ENCODE data around the gene RLF.
"Not testable (repeated sequence)": the region's sequence is repeated elsewhere in the genome, so short reads cannot be mapped to it uniquely, and the experiment has no call there.

Gene RLF

DNA sequence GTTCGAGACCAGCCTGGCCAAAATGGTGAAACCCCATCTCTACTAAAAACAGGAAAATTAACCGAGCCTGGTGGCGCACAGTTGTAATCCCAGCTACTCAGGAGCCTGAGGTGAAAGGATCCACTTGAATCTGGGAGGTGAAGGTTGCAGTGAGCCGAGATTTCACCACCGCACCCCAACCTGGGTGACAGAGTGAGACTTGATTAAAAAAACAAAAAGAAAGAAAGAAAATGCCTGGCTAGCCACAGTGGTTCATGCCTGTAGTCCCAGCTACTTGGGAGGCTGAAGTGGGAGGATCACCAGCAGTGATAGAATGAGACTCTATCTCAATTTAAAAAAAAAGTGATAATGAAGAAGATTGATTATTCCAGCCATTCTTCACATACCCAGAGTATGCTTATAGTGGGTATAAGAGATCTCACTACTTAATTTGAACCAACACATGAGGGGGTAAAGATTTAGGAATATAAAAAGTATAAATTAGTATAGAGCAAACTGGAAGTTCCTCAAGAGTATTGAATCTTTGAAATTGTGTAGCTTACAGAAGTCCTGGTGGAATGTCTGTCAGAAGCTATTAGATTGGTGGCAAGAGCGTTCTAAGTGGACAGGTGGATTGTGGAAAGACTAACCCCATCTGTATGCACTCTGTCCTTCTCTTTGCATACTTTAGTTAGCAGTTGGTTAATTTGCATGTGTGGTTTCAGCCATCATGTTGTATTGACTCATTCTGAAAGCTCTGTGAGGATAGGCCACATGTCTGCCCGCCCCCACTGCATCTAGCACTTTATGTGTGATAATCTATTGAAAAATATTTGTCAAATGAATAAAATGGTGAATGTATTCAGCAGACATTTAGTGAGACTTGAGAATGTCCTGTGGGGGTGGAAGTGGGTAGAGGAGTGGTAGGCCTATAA, 25.0 kb downstream of the RLF start:
- WGBS (ENCODE audit: extremely low coverage, insufficient coverage, low lambda C conversion rate), result no CpG with 5 or more reads among the region's 7 CpGs
- H3K9ac ChIP-seq (ENCODE audit: low read length), result no peak overlapping the region

GRCh38 chr1:40187399-40187798, 26.2 kb downstream of the RLF start:
- H3K27ac ChIP-seq (ENCODE audit: low read depth, low read length), result no peak overlapping the region
- peaks cover 21% of the 10 kb centered on the region for H3K79me2 ChIP-seq (ENCODE audit: control insufficient read depth, insufficient read depth, low read length)
- no peak overlapping the region for H3K4me2 ChIP-seq (ENCODE audit: low read length)
- no peak overlapping the region for H2AK5ac ChIP-seq (ENCODE audit: low read length)
- H3K36me3 ChIP-seq (ENCODE audit: control insufficient read depth, insufficient read depth, low read length), result no peaks in the 10 kb centered on the region
- no peak overlapping the region for H3K9ac ChIP-seq (ENCODE audit: low read length)
- H3K4me1 ChIP-seq (ENCODE audit: control insufficient read depth, low read depth, low read length), result no peaks in the 10 kb centered on the region
- H3K27me3 ChIP-seq (ENCODE audit: insufficient read depth, low read length, poor library complexity), result no peaks in the 10 kb centered on the region
- no peak overlapping the region for H4K5ac ChIP-seq (ENCODE audit: low read length)
- peaks cover 13% of the 10 kb centered on the region for H3K79me1 ChIP-seq (ENCODE audit: low read length)
- no peak overlapping the region for H3K56ac ChIP-seq (ENCODE audit: low read length)
- no peak overlapping the region for H2BK120ac ChIP-seq (ENCODE audit: low read depth, low read length)
- no CpG with 5 or more reads among the region's 1 CpG for WGBS (ENCODE audit: extremely low coverage, insufficient coverage, low lambda C conversion rate)
- no peak overlapping the region for H4K8ac ChIP-seq (ENCODE audit: low read depth, low read length)
- no peak overlapping the region for H2BK15ac ChIP-seq (replicated peaks; ENCODE audit: low read depth)
- no peak overlapping the region for H3K4ac ChIP-seq (ENCODE audit: low read depth, low read length)
- peak; percentile 19 for DNase-seq
- H3K4me3 ChIP-seq (ENCODE audit: low read length), result no peak overlapping the region
- H3K23ac ChIP-seq (ENCODE audit: low read length), result no peak overlapping the region
- no peak overlapping the region for H3K18ac ChIP-seq (ENCODE audit: low read length)
- H2BK5ac ChIP-seq (ENCODE audit: low read length), result no peak overlapping the region

More for the DNA sequence above, 25.0 kb downstream of the RLF start:
- Histone ChIP-seq H4K8ac (ENCODE audit: low read depth, low read length) (no peak overlapping the region), H3K79me2 (ENCODE audit: control insufficient read depth, insufficient read depth, low read length) (peaks cover 21% of the 10 kb centered on the region), H3K4me3 (ENCODE audit: low read length) (no peak overlapping the region), H3K27ac (ENCODE audit: low read depth, low read length) (no peak overlapping the region), H3K18ac (ENCODE audit: low read length) (no peak overlapping the region), H3K23ac (ENCODE audit: low read length) (no peak overlapping the region), H3K79me1 (ENCODE audit: low read length) (peaks cover 13% of the 10 kb centered on the region), H3K36me3 (ENCODE audit: control insufficient read depth, insufficient read depth, low read length) (no peaks in the 10 kb centered on the region), H2BK5ac (ENCODE audit: low read length) (no peak overlapping the region), H3K4me1 (ENCODE audit: control insufficient read depth, low read depth, low read length) (no peaks in the 10 kb centered on the region), H4K5ac (ENCODE audit: low read length) (no peak overlapping the region), H2BK15ac (replicated peaks; ENCODE audit: low read depth) (no peak overlapping the region), H3K56ac (ENCODE audit: low read length) (no peak overlapping the region), H3K4ac (ENCODE audit: low read depth, low read length) (no peak overlapping the region), H3K4me2 (ENCODE audit: low read length) (no peak overlapping the region), H2BK120ac (ENCODE audit: low read depth, low read length) (no peak overlapping the region), H3K27me3 (ENCODE audit: insufficient read depth, low read length, poor library complexity) (no peaks in the 10 kb centered on the region), H2AK5ac (ENCODE audit: low read length) (no peak overlapping the region)
- peak; percentile 32 for DNase-seq

- not testable (repeated sequence) for H3K4me1 ChIP-seq (ENCODE audit: control insufficient read depth, low read depth, low read length); H3K4me2 ChIP-seq (ENCODE audit: low read length); H3K9ac ChIP-seq (ENCODE audit: low read length); H2AK5ac ChIP-seq (ENCODE audit: low read length); H2BK120ac ChIP-seq (ENCODE audit: low read depth, low read length); H4K8ac ChIP-seq (ENCODE audit: low read depth, low read length); H3K27me3 ChIP-seq (ENCODE audit: insufficient read depth, low read length, poor library complexity); H3K36me3 ChIP-seq (ENCODE audit: control insufficient read depth, insufficient read depth, low read length); H3K79me1 ChIP-seq (ENCODE audit: low read length); H3K27ac ChIP-seq (ENCODE audit: low read depth, low read length); H2BK15ac ChIP-seq (replicated peaks; ENCODE audit: low read depth); DNase-seq; H3K18ac ChIP-seq (ENCODE audit: low read length); H3K23ac ChIP-seq (ENCODE audit: low read length); H3K4me3 ChIP-seq (ENCODE audit: low read length); H3K79me2 ChIP-seq (ENCODE audit: control insufficient read depth, insufficient read depth, low read length); H3K56ac ChIP-seq (ENCODE audit: low read length); H4K5ac ChIP-seq (ENCODE audit: low read length); H2BK5ac ChIP-seq (ENCODE audit: low read length); H3K4ac ChIP-seq (ENCODE audit: low read depth, low read length)
- WGBS (ENCODE audit: extremely low coverage, insufficient coverage, low lambda C conversion rate), result no CpG with 5 or more reads among the region's 6 CpGs
These were observed 33.5 kb downstream of the RLF start for GRCh38 chr1:40194639-40195038.

DNA sequence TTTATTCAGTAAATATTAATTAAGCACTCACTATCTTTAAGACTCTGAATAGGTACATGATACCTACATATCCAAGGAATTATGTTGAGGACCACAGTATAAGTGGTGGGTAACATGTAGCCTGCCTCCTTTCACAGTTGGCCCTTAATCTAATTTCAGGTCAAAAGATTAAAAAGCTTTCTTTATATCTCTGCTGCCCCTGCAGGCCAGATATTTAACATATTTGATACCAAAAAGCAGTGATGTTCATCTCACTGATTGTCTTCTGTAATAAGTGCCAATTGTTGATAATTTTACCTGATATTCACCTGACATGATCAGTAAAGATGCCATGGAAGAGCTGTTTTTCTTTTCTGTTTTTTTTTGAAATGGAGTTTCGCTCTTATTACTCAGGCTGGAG, 36.5 kb downstream of the RLF start:
- DNase-seq, result no peak
- Histone ChIP-seq H3K23ac (ENCODE audit: low read length) (no peak overlapping the region), H3K27me3 (ENCODE audit: insufficient read depth, low read length, poor library complexity) (no peaks in the 10 kb centered on the region), H3K27ac (ENCODE audit: low read depth, low read length) (no peak overlapping the region), H2AK5ac (ENCODE audit: low read length) (no peak overlapping the region), H3K9ac (ENCODE audit: low read length) (no peak overlapping the region), H2BK120ac (ENCODE audit: low read depth, low read length) (no peak overlapping the region), H3K4ac (ENCODE audit: low read depth, low read length) (no peak overlapping the region), H3K18ac (ENCODE audit: low read length) (no peak overlapping the region), H4K5ac (ENCODE audit: low read length) (no peak overlapping the region), H2BK5ac (ENCODE audit: low read length) (no peak overlapping the region), H3K36me3 (ENCODE audit: control insufficient read depth, insufficient read depth, low read length) (no peaks in the 10 kb centered on the region), H4K8ac (ENCODE audit: low read depth, low read length) (no peak overlapping the region), H3K4me3 (ENCODE audit: low read length) (no peak overlapping the region), H3K79me2 (ENCODE audit: control insufficient read depth, insufficient read depth, low read length) (no peaks in the 10 kb centered on the region), H3K79me1 (ENCODE audit: low read length) (no peaks in the 10 kb centered on the region), H3K4me2 (ENCODE audit: low read length) (no peak overlapping the region), H3K4me1 (ENCODE audit: control insufficient read depth, low read depth, low read length) (no peaks in the 10 kb centered on the region), H2BK15ac (replicated peaks; ENCODE audit: low read depth) (no peak overlapping the region), H3K56ac (ENCODE audit: low read length) (no peak overlapping the region)
- WGBS (ENCODE audit: extremely low coverage, insufficient coverage, low lambda C conversion rate), result no CpG with 5 or more reads among the region's 1 CpG

GRCh38 chr1:40199126-40199525, 37.9 kb downstream of the RLF start:
- Histone ChIP-seq H3K27me3 (ENCODE audit: insufficient read depth, low read length, poor library complexity) (no peaks in the 10 kb centered on the region), H3K18ac (ENCODE audit: low read length) (no peak overlapping the region), H3K79me1 (ENCODE audit: low read length) (no peaks in the 10 kb centered on the region), H3K79me2 (ENCODE audit: control insufficient read depth, insufficient read depth, low read length) (no peaks in the 10 kb centered on the region), H4K8ac (ENCODE audit: low read depth, low read length) (no peak overlapping the region), H3K4me3 (ENCODE audit: low read length) (no peak overlapping the region), H3K27ac (ENCODE audit: low read depth, low read length) (no peak overlapping the region), H3K4me2 (ENCODE audit: low read length) (no peak overlapping the region), H3K4me1 (ENCODE audit: control insufficient read depth, low read depth, low read length) (no peaks in the 10 kb centered on the region), H3K9ac (ENCODE audit: low read length) (no peak overlapping the region), H3K4ac (ENCODE audit: low read depth, low read length) (no peak overlapping the region), H3K56ac (ENCODE audit: low read length) (no peak overlapping the region), H2BK120ac (ENCODE audit: low read depth, low read length) (no peak overlapping the region), H3K23ac (ENCODE audit: low read length) (no peak overlapping the region), H2BK5ac (ENCODE audit: low read length) (no peak overlapping the region), H3K36me3 (ENCODE audit: control insufficient read depth, insufficient read depth, low read length) (no peaks in the 10 kb centered on the region), H2BK15ac (replicated peaks; ENCODE audit: low read depth) (no peak overlapping the region), H2AK5ac (ENCODE audit: low read length) (no peak overlapping the region), H4K5ac (ENCODE audit: low read length) (no peak overlapping the region)
- no CpG with 5 or more reads among the region's 3 CpGs for WGBS (ENCODE audit: extremely low coverage, insufficient coverage, low lambda C conversion rate)
- no peak for DNase-seq

DNA sequence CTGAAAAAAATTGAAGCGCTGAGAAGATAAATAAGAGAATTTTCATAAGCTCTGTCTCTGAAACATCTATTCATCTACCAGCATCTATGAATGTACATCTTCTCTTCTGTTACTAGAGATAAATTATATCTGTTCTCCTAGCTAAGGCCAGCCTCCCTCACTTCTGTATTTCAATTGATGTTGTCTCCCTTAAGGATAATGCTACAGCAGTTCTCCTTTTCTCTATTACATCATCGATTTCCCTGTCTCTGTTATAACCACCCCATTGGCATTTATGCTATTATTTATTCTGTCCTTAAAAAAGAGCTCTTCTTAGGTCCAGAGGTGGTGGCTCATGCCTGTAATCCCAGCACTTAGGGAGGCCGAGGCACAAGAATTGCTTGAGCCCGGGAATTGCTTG, 43.7 kb downstream of the RLF start:
- no peaks in the 10 kb centered on the region for H3K79me1 ChIP-seq (ENCODE audit: low read length)
- DNase-seq, result no peak
- no peak overlapping the region for H3K56ac ChIP-seq (ENCODE audit: low read length)
- no peaks in the 10 kb centered on the region for H3K27me3 ChIP-seq (ENCODE audit: insufficient read depth, low read length, poor library complexity)
- H3K4me2 ChIP-seq (ENCODE audit: low read length), result no peak overlapping the region
- no peak overlapping the region for H2BK15ac ChIP-seq (replicated peaks; ENCODE audit: low read depth)
- H3K79me2 ChIP-seq (ENCODE audit: control insufficient read depth, insufficient read depth, low read length), result no peaks in the 10 kb centered on the region
- H3K4me3 ChIP-seq (ENCODE audit: low read length), result no peak overlapping the region
- H3K27ac ChIP-seq (ENCODE audit: low read depth, low read length), result no peak overlapping the region
- no peaks in the 10 kb centered on the region for H3K4me1 ChIP-seq (ENCODE audit: control insufficient read depth, low read depth, low read length)
- H3K9ac ChIP-seq (ENCODE audit: low read length), result no peak overlapping the region
- H3K36me3 ChIP-seq (ENCODE audit: control insufficient read depth, insufficient read depth, low read length), result no peaks in the 10 kb centered on the region
- H4K8ac ChIP-seq (ENCODE audit: low read depth, low read length), result no peak overlapping the region
- no peak overlapping the region for H3K18ac ChIP-seq (ENCODE audit: low read length)
- no peak overlapping the region for H2AK5ac ChIP-seq (ENCODE audit: low read length)
- no peak overlapping the region for H2BK5ac ChIP-seq (ENCODE audit: low read length)
- WGBS (ENCODE audit: extremely low coverage, insufficient coverage, low lambda C conversion rate), result no CpG with 5 or more reads among the region's 4 CpGs
- no peak overlapping the region for H3K4ac ChIP-seq (ENCODE audit: low read depth, low read length)
- H2BK120ac ChIP-seq (ENCODE audit: low read depth, low read length), result no peak overlapping the region
- no peak overlapping the region for H3K23ac ChIP-seq (ENCODE audit: low read length)
- H4K5ac ChIP-seq (ENCODE audit: low read length), result no peak overlapping the region

All from mesendoderm (in vitro differentiated cells).